Activated CD4-positive, alpha-beta T cell treated with anti-CD3 and anti-CD28 coated beads, Interleukin-2, amount 50 U/mL, for 16 hours (primary cell): ENCODE results near the gene TMEM132D.
"Not testable (repeated sequence)": the region's sequence is repeated elsewhere in the genome, so short reads cannot be mapped to it uniquely, and the experiment has no call there.

Experiments
- DNase-seq: peaks from one replicate; pipeline ENCODE4 v3.0.0-alpha.2; 2020

The TMEM132D gene

GRCh38 chr12:129208566-129208965 lies 695.3 kb downstream of the TMEM132D start:
- DNase-seq, result no peak

- DNase-seq, result no peak
Measured at GRCh38 chr12:129207084-129207483, 696.7 kb downstream of the TMEM132D start.

- DNase-seq, result no peak
Measured at GRCh38 chr12:129203456-129203855, 700.4 kb downstream of the TMEM132D start.

GRCh38 chr12:129202109-129202814 lies 701.6 kb downstream of the TMEM132D start:
- DNase-seq, result no peak

- DNase-seq, result no peak
Measured at GRCh38 chr12:129201029-129201428, 702.8 kb downstream of the TMEM132D start.

GRCh38 chr12:129200576-129200975 lies 703.2 kb downstream of the TMEM132D start:
- no peak for DNase-seq

- no peak for DNase-seq
Measured at GRCh38 chr12:129196927-129197326, 706.9 kb downstream of the TMEM132D start.

GRCh38 chr12:129195081-129195480 lies 708.7 kb downstream of the TMEM132D start:
- no peak for DNase-seq

- peak; percentile 23 for DNase-seq
Measured at GRCh38 chr12:129193263-129193871, 710.5 kb downstream of the TMEM132D start.

- DNase-seq, result no peak
Measured at GRCh38 chr12:129190827-129191226, 713.0 kb downstream of the TMEM132D start.

GRCh38 chr12:129189879-129190278 lies 713.9 kb downstream of the TMEM132D start:
- DNase-seq, result not testable (repeated sequence)

- DNase-seq, result no peak
Measured at GRCh38 chr12:129186952-129187351, 716.9 kb downstream of the TMEM132D start.

GRCh38 chr12:129185855-129186254 lies 718.0 kb downstream of the TMEM132D start:
- no peak for DNase-seq

GRCh38 chr12:129184127-129184928 lies 719.5 kb downstream of the TMEM132D start:
- DNase-seq, result no peak

GRCh38 chr12:129179941-129180553 lies 723.8 kb downstream of the TMEM132D start:
- no peak for DNase-seq

GRCh38 chr12:129169928-129170327 lies 733.9 kb downstream of the TMEM132D start:
- DNase-seq, result no peak

- no peak for DNase-seq
Measured at GRCh38 chr12:129163861-129164260, 740.0 kb downstream of the TMEM132D start.

GRCh38 chr12:129163461-129163860 lies 740.4 kb downstream of the TMEM132D start:
- DNase-seq, result no peak

GRCh38 chr12:129162805-129163204 lies 741.0 kb downstream of the TMEM132D start:
- DNase-seq, result no peak

GRCh38 chr12:129161511-129161910 lies 742.3 kb downstream of the TMEM132D start:
- DNase-seq, result no peak

- no peak for DNase-seq
Measured at GRCh38 chr12:129160282-129160681, 743.5 kb downstream of the TMEM132D start.

- no peak for DNase-seq
Measured at GRCh38 chr12:129152351-129153104, 751.3 kb downstream of the TMEM132D start.

GRCh38 chr12:129150721-129151120 lies 753.1 kb downstream of the TMEM132D start:
- no peak for DNase-seq
